ENCODE measurements around the gene EPB41L3.

EPB41L3 gene

GRCh38 chr18:5527603-5528002 lies 16.2 kb downstream of the EPB41L3 start:
- H3K36me3 ChIP-seq (ENCODE audit: control insufficient read depth, insufficient read depth, low read length), result no peaks in the 10 kb centered on the region
- H3K27ac ChIP-seq, result peak overlapping the region; percentile 37
- no peaks in the 10 kb centered on the region for H3K27me3 ChIP-seq (ENCODE audit: control insufficient read depth, insufficient read depth, low read length)
- no peak for TF ChIP-seq CTCF (IDR thresholded peaks at IDR 0.05)
- H3K4me1 ChIP-seq, result peaks cover 7% of the 10 kb centered on the region
- no peak overlapping the region for H3K9ac ChIP-seq
- H3K4me2 ChIP-seq (ENCODE audit: low read length), result no peak overlapping the region
- no peak overlapping the region for H2AFZ ChIP-seq
- no peak overlapping the region for H3K4me3 ChIP-seq (ENCODE audit: low read depth, low read length)
- peaks cover 19% of the 10 kb centered on the region for H3K79me2 ChIP-seq
- no peaks in the 10 kb centered on the region for H3K9me3 ChIP-seq (ENCODE audit: control insufficient read depth, low read length)

GRCh38 chr18:5524660-5525059 lies 19.1 kb downstream of the EPB41L3 start:
- no peak overlapping the region for H3K27ac ChIP-seq
- peaks cover 35% of the 10 kb centered on the region for H3K79me2 ChIP-seq
- TF ChIP-seq CTCF (IDR thresholded peaks at IDR 0.05), result no peak
- no peak overlapping the region for H3K4me3 ChIP-seq (ENCODE audit: low read depth, low read length)
- H3K9ac ChIP-seq, result no peak overlapping the region
- H3K27me3 ChIP-seq (ENCODE audit: control insufficient read depth, insufficient read depth, low read length), result no peaks in the 10 kb centered on the region
- no peaks in the 10 kb centered on the region for H3K36me3 ChIP-seq (ENCODE audit: control insufficient read depth, insufficient read depth, low read length)
- H3K4me1 ChIP-seq, result peaks cover 12% of the 10 kb centered on the region
- H3K4me2 ChIP-seq (ENCODE audit: low read length), result no peak overlapping the region
- no peaks in the 10 kb centered on the region for H3K9me3 ChIP-seq (ENCODE audit: control insufficient read depth, low read length)
- no peak overlapping the region for H2AFZ ChIP-seq

- Histone ChIP-seq H3K9me3 (ENCODE audit: control insufficient read depth, low read length) (no peaks in the 10 kb centered on the region), H3K27me3 (ENCODE audit: control insufficient read depth, insufficient read depth, low read length) (no peaks in the 10 kb centered on the region), H3K9ac (no peak overlapping the region), H3K36me3 (ENCODE audit: control insufficient read depth, insufficient read depth, low read length) (no peaks in the 10 kb centered on the region), H3K27ac (no peak overlapping the region), H3K4me3 (ENCODE audit: low read depth, low read length) (no peak overlapping the region), H3K79me2 (peaks cover 63% of the 10 kb centered on the region), H3K4me1 (peaks cover 20% of the 10 kb centered on the region), H3K4me2 (ENCODE audit: low read length) (no peak overlapping the region), H2AFZ (no peak overlapping the region)
- no peak for TF ChIP-seq CTCF (IDR thresholded peaks at IDR 0.05)
Observed at GRCh38 chr18:5521000-5521399, 22.8 kb downstream of the EPB41L3 start.

- Histone ChIP-seq H3K4me3 (ENCODE audit: low read depth, low read length) (no peak overlapping the region), H3K27ac (no peak overlapping the region), H3K27me3 (ENCODE audit: control insufficient read depth, insufficient read depth, low read length) (no peaks in the 10 kb centered on the region), H3K9ac (no peak overlapping the region), H3K4me2 (ENCODE audit: low read length) (no peak overlapping the region), H3K36me3 (ENCODE audit: control insufficient read depth, insufficient read depth, low read length) (no peaks in the 10 kb centered on the region), H2AFZ (no peak overlapping the region), H3K9me3 (ENCODE audit: control insufficient read depth, low read length) (no peaks in the 10 kb centered on the region), H3K79me2 (peaks cover 65% of the 10 kb centered on the region), H3K4me1 (peaks cover 20% of the 10 kb centered on the region)
- TF ChIP-seq CTCF (IDR thresholded peaks at IDR 0.05), result no peak
Observed at GRCh38 chr18:5520464-5520863, 23.3 kb downstream of the EPB41L3 start.

GRCh38 chr18:5519448-5520298 lies 24.1 kb downstream of the EPB41L3 start:
- H3K27ac ChIP-seq, result no peak overlapping the region
- no peak for TF ChIP-seq CTCF (IDR thresholded peaks at IDR 0.05)

More at GRCh38 chr18:5519448-5520298, 24.1 kb downstream of the EPB41L3 start:
- H3K36me3 ChIP-seq (ENCODE audit: control insufficient read depth, insufficient read depth, low read length), result no peaks in the 10 kb centered on the region
- H3K9ac ChIP-seq, result no peak overlapping the region
- peaks cover 61% of the 10 kb centered on the region for H3K79me2 ChIP-seq
- no peaks in the 10 kb centered on the region for H3K27me3 ChIP-seq (ENCODE audit: control insufficient read depth, insufficient read depth, low read length)
- H3K4me1 ChIP-seq, result peaks cover 20% of the 10 kb centered on the region
- H3K4me3 ChIP-seq (ENCODE audit: low read depth, low read length), result no peak overlapping the region
- H3K4me2 ChIP-seq (ENCODE audit: low read length), result no peak overlapping the region
- no peak overlapping the region for H2AFZ ChIP-seq
- no peaks in the 10 kb centered on the region for H3K9me3 ChIP-seq (ENCODE audit: control insufficient read depth, low read length)
